GOT3 (cell line): Measurements from ENCODE around the gene RNPS1.
A peak's percentile ranks its signal among the peaks of the same experiment; 100 is the strongest.

Source experiments
- DNase-seq: peaks from one replicate; lab custom pipeline; 2025; ENCODE audit warnings: mixed read lengths; lab: John Stamatoyannopoulos, UW

Gene RNPS1

DNA sequence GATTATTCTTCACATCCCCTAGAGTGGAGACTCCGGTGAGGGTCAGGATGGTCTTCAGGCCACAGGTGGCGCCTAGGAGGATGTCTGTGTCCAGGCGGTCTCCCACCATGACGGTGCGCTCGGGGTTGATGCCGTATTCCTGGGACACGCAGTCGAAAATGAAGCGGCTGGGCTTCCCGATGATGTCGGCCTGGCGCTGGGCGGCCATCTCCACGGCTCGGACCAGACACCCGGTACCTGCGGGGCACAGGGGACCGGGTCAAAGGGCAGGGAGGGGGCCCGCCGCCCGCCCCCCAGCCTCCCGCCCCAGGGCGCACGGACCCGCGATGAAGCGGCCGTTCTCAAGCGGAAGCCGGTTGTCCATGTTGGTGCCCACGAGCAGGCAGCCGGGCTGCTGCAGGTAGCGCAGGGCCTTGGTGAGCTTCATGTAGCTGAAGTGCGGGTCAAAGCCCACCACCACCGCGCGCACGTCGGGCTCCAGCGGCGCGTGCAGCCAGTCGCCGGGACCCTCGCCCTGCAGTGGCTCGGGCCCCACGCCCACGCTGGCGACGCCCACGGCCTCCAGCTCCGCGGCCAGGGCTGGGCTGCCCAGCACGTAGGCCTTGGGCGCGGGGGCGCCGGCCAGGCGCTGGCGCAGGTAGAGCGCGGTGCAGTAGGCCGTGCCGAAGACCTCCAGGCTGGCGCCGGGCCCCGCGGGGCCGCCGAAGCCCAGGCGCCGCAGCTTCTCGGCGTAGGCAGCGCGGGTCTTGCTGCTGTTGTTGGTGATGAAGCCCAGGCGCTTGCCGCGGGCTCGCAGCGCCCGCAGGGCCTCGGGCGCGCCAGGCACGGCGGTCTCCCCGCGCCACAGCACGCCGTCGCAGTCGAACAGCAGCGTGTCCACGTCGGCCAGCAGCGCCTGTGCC is 53.9 kb downstream of the RNPS1 start:
- no peak for DNase-seq

DNA sequence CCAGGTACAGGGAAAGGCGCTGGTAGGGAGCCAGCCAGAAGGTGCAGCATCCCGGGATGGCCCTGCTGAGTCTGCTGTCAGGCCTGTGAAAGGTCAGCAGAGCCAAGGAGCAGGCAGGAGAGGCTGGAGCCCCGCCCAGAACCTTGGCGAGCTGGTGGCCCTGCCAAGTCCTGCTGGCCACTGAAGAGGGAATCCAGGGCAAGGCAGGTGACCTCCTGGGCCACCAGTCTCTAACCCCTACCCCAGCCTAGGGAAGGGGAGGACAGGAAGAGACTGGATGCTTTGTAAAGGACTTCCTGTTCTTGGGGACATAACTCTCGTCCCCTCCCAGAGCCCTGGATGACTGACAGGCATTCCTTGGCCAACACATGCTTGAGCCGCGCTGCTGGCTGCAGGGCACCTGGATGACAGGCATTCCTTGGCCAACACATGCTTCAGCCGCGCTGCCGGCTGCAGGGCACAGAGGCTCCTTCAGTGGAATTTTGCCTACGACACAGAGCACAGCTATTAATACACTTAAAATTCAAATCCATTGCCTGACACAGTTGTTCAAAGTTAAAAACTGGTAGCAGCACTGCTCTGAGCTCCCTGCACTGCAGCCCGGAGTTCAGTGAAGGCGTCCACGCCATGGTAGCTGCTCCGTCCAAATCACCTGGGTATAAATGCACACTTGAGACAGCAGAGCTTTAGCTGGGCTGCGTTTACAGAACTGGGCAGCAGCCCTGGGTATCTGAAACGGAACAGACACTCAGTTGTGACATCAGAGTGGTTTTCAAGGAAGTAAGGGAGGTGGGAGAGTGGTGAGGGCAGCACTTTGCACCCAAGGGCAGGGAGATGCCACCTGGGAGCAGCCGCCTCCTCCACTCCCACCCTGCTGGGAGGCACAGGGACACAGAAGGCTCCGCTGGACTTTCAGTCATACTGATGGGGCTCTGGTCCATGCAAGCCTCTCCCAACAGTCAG is 55.3 kb downstream of the RNPS1 start:
- no peak for DNase-seq

DNA sequence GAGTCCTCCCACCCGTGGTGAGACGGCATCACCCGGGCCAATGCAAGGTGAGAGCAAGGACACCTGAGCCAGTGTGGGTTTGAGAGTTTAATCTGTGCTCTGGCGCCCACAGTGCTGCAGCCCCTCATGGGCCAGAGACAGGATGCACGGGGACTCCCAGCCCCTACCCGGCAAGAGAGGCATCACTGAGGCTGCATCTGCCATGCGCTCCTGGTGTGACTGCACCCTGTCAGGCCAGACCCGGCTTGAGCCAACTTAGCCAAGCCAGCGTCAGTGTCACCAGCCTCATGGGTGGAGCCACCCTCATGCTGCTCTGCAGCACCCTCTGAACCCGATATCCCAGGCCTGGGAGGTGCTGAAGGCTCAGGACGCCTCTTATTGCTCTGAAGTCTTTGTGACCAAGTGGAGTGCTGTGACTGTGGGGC is 56.0 kb downstream of the RNPS1 start:
- DNase-seq: no peak

DNA sequence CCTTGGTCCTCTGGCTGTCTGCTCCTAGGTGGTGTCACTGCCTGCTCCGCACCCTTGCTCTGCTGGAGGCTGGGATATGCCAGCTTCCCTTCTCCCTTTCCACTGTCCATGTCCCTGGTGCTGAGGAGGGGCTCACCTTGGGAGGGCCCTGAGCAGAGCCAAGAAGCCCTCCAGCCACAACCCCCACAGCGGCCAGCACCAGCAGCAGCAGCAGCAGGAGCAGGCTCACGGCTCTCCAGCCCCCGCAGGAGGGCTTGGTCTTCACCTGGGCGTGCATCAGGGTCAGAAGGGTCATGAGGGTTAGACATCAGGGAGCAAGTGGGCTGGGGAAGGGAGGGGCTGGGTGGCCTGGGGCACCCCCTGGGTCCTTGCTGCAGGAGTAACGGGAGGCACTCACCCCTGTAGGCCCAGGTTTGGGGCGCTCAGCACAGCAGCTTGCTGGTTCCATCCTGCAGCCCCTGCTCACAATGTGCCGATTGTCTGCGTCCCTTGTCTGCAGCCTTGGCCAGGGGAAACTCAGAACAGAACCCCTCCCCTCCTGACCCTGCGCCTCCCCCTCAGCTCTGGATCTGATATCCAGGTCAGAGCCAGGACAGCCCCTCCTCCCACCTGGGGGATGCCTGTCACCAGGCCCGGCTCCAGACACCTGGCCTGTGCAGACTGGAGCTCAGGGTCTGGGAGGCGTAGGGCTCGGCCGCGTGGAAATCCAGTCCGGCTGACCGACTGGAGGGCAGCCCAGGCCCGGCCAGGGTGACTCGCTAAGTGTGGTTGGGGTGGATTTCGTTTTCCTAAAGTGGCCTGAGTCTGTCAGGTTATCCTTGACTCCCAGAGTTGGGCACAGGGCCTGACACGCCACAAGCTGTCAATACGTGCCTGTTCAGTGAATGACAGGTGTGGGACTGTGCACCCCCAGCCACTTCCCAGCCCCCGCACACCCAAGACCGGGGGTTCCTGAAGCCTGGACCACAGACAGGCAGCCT is 57.2 kb downstream of the RNPS1 start, which contains the start of gene BRICD5:
BRICD5 (minus strand) TSS at position 478 of the 980 bp plus-strand sequence; CDS start at position 448, 30 bp downstream.
- DNase-seq: no peak

DNA sequence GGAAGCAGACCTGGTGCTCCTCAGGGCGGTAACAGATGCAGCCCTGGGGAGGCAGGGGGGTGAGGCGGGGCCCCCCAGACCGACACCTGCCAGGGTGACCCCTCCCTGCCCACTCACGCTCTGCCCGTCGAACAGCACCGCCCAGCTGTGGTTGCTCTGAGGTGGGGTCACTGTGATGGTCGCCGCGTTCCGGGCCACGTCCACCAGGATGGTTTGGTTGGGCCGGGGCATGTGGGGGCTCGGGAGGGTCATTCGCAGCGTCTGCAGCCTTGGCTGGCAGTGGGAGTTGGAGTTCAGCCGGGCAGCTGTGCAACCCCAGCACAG is 58.0 kb downstream of the RNPS1 start:
- no peak for DNase-seq

DNA sequence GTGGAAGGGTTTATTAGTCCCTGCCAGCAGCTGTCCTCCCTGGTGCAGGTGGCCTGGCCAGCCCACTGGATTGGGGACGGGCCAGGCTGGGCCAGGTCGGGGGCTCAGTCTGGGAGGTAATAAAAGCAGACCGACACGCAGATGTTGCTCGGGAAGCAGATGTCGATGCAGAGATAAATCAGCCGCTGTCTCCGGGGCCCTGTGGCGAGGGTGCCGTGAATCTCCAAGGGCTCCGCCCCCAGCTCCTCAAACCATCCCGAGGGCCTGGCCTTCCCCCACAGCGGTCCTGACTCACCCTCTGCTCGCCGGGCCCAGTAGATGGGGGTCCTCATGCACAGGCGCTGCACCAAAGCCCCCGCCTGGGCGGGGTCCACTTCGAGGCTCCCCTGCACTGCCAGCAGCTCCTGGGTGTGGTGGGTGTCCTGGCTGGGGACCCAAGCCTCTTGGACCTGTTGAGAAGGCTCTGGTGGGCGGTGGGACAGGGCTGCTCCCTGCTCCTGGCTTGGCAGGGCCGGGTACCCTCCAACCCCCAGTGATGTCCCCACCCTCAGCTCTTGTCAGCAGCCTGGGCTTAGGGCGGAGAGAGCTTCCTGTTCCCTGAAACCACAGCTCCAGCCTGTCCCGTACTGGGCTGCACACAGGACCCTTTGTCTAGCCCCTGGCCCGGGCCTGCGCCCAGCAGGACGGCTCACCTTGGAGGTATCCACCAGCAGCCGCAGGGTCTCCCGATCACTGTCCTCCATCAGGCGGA is 58.5 kb downstream of the RNPS1 start:
- no peak for DNase-seq

DNA sequence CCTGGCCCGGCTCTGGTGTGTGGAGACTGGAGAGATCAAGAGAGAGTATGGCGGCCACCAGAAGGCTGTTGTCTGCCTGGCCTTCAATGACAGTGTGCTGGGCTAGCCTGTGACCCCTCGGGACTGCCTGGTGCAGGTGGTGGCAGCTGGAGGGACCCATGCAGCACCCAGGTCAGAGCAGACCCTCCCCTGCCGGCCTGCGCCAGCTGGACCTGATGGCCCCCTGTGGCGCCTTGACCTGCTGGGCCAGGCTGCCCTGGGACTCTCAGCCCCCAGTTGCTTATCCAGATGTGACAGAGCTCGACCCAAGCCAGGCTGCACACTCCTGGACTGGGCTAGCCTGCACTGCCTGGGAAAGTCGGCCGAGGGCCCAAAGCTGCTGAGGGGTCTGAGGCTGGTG is 59.2 kb downstream of the RNPS1 start:
- no peak for DNase-seq

DNA sequence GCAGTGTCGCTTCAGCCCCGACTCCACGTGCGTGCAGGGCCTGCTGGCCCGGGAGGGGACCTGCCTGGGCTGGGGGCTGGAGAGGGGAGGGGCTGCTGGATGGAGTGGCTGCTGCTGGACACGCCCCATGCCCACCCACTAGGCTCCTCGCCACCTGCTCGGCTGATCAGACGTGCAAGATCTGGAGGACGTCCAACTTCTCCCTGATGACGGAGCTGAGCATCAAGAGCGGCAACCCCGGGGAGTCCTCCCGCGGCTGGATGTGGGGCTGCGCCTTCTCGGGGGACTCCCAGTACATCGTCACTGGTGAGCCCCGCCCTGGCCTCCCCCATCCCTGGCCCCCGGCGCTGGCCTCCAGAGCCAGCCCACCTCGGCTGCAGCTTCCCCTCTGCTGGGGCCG is 59.6 kb downstream of the RNPS1 start:
- no peak for DNase-seq

DNA sequence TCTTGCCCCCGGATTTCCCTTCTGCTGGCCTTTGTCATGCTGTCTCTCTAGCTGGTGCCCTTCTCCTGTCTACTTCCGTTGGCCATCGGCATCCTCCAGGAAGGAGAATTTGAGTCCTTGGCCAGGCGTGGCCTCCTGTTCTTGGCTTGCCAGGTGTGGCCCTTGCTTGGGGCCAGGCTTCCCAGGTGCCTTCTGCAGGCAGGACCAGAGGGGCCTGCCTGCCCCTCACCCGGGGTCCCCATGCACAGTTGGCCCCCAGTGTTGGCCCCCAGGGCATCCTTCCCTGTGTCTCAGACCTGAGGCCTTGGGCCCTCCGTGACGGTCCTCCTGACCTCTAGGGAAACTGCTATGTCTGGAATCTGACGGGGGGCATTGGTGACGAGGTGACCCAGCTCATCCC is 60.1 kb downstream of the RNPS1 start:
- no peak for DNase-seq

DNA sequence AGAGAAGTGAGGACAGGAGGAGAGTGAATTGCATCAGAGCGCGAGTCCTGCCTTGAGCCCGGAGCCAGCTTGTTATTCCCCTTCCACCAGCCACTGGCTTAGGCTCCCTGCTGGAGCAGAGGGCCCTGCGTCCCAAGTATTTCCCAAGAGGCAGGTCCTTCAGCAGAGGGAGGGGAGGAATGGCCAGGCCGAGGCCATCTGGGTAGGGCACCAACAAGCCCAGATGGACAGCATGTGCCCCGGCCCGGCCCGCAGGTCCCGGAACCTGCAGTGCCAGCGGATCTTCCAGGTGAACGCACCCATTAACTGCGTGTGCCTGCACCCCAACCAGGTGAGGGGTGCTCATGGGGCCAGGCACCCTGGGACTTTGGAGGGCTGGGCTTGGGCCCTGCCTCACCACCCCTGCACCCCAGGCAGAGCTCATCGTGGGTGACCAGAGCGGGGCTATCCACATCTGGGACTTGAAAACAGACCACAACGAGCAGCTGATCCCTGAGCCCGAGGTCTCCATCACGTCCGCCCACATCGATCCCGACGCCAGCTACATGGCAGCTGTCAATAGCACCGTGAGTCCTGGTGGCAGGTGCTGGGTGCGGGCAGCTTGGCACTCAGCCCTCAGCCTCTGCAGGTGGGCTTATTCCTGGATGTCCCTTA is 61.0 kb downstream of the RNPS1 start:
- DNase-seq: no peak

DNA sequence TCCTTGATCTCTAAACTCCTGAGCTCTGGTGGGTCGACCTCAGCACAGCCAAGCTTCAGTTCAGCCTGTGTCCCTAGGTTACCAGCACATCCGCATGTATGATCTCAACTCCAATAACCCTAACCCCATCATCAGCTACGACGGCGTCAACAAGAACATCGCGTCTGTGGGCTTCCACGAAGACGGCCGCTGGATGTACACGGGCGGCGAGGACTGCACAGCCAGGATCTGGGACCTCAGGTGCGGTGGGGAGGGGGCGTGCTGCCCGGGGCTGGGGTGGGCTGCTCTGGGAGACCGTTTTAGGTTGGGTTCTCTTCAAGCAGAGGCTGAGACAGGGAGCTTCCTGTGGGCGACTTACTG is 61.5 kb downstream of the RNPS1 start:
- DNase-seq: no peak

DNA sequence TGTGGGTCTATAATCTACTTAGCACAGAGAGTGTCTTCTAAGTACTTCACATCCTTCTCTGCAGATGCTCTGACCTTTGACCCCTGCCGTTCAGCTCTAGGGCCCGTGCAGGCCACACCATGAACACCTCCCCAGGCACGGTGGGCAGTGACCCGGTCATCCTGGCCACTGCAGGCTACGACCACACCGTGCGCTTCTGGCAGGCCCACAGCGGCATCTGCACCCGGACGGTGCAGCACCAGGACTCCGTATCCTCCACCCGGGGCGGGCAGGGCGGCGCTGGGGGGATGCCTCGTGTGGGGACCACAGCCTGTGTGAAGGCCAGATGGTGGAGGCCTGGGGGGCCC is 62.0 kb downstream of the RNPS1 start:
- DNase-seq: no peak

DNA sequence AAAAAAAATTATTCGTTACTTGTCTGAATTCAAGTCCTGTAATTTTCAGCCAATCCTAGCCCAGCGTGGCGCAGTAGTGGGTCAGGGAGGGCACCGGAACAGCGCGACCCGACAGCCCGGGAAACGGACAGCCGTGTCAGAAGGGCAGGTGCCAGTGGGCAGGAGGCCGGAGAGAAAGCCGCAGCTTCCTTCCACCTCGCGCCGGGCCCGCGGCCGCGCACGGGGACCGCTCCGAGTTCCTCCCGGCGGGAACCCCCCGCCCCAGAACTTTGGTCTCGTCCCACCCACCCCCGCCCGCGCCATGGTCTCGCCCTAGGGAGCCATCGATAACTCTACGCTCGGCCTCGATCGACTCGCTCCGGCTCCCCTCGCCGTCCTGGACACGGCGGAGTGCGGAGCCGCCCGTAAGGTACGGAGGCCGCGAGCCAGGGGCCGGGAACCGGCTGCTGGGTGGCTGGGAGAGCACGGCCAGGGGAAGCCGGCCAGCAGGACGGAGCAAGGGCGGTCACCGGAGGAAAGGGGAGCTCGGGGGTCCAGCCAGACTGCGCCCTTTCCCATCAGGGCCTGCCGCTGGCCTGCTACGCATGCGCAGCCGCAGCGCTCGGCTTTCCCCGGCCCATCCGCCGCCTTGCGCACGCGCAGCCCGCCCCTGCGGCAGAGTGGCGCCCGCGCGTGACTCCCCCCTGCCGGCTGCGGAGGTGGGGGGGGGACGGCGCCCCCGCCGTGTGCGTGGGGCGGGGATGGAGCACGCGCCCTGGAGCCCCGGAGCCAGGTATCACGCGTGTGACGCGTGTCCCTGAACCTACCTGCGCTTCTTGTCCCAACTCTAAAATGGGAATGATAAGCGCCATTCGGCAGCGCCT is 62.6 kb downstream of the RNPS1 start, which contains the start of gene MLST8:
MLST8 (plus strand) TSS at position 351 of the 863 bp plus-strand sequence. CDS start 632 bp downstream, outside the sequence.
- DNase-seq: peak; percentile 92

DNA sequence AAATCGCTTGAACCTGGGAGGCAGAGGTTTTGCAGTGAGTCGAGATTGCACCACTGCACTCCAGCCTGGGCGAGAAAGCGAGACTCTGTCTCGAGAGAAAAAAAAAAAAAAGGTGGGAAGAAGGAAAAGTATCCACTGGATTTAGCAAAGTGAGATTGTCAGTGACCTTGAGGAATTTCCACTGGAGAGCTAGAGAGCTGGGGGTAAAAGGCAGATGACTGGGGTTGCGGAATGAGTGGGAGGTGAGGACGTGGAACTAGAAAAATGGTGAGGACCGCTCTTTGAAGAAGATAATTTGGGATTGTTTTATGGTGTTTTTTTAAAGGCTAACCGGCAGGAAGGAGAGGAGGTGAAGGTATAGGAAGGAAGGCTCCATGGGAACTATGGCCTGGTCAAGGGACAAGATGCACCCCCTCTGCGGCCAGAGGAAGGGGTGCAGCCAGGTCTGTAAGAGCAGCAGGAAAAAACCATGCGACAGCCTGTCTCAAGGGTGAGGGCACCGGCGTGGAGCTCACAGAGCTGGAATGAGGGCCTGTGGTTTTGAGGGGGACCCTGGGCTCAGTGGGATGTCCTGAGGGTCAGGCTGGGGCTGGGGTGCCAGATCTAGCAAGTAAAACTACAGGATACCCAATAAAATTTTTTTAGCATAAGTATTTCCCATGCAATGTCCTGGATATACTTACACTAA is 63.4 kb downstream of the RNPS1 start:
- no peak for DNase-seq
